GM20431 (cell line): ENCODE data around the gene ULK4.
"Not testable (repeated sequence)": the region's sequence is repeated elsewhere in the genome, so short reads cannot be mapped to it uniquely, and the experiment has no call there.

Source experiments
- in situ Hi-C: fragments of 300-500 bp; cut with MseI, MboI; formaldehyde crosslinking; loops from one replicate; pipeline ENCODE4 v1.15.0; 2020; ENCODE audit warnings: low sequenced_read_pairs; ENCODE audit not compliant: unreplicated experiment

ULK4 gene

DNA sequence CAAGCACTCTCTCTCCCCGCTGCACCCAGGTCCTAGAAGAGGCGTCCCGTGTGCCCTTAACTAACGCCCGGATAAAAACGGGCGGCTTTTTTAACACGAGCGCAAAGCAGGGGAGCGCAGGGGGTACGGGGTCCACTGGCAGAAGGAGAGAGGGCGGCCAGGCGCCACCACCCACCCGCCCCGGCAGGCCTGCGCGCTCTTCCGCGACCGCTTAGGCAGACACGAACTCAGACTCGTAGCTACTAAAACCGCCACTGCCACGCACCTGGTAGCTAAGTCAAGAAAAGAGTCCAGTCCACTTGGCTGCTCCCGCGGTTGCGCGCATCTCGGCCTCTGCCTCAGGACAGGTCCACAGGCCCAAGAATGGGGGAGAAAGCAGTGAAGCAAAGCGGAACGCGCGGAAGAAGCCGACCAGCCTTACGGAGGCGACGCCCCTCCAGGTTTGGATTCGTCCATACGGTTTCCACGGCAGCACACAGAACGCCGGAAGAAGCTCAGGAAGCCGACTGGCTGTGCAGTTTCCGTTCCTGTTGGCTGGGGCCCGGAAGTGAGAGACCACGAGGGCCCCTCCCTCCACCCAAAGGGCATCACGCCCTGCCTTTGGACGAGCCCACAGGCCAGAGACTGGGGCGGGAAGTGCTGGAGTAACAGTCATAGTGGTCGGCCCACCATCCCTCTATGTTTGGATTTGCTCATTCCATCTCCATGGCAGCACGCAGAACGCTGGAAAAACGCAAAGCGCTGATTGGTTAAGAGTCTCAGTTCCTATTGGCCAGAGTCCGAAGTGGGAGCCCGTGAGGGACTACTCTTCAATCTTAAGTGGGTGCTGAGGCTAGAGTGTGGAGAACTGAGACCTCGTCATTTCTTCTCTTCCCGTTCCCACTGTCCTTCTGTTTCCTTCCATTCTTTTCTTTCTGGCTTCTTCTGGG is at the start of gene ULK4:
ULK4 (minus strand) TSS at position 353 of the 929 bp plus-strand sequence. CDS start 7,344 bp downstream, outside the sequence.
- in situ Hi-C loops: no loop called here

DNA sequence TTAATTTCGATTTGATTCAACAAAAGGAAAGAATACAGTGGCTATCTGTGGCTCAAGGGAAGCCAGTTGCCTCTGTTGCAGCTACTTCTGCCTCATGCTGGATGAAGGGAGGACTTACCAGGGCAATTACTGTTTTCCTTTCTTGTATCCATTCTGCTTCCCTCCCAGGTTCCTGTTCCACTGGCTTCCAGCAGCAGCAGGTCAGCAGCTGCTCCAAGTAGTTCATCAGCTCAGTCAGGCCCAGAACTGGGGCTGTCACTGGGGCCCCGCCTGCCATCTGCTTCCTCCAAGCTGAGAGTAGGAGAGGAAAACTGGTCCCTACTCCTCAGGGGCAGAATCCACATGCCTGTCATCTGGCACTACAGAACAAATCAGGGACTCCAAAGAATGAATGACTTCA is 48.6 kb upstream of the ULK4 start:
- in situ Hi-C loops: no loop called here

DNA sequence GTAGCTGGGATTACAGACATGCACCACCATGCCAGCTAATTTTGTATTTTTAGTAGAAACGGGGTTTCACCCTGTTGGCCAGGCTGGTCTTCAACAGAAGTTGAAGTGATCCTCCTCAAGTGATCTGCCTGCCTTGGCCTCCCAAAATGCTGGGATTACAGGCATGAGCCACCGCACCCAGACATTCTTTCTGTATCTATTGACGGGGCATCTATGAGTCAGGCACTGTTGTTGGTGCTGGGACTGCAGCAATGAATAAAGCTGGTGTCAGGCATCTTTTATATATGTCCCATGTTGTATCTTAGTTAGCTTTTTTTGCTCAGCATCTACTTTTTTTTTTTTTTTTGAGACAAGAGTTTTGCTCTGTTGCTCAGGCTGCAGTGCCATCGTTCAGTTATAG is 47.6 kb upstream of the ULK4 start:
- in situ Hi-C loops: no loop called here

DNA sequence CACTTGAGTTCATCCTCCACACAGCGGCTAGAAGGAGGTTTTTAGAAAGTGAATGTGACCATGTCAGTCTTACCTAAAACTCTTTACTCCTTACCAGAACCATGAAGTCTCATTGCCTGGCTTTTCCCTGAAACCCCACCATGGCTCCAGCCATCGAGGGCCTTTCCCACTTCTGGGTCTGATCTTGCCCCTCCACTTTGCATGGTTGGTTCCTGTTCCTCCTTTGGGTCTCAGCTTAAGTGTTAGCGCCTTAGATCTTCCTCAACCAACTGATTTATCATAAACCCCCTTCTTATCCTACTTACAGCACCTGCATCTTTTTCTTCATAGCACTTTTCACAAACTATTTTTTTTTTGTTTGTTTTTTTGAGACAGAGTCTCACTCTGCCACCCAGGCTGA is 45.9 kb upstream of the ULK4 start:
- in situ Hi-C loops: no loop called here

DNA sequence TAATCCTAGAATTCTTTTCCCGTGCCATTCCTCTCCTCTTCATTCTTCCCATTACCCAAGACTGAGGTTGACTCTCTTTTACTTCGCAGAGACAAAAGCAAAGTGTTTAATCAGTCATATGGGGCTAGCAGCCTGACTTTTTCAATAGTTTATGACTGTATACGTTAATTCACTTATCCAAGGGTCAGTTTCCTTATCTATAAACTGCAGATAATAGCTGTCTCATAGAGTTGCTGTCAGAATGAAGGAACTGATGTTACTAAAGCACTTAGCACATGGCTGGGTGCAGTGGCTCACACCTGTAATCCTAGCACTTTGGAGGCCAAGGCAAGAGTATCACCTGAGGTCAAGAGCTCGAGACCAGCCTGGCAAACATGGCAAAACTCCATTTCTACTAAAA is 43.5 kb upstream of the ULK4 start:
- in situ Hi-C loops: no loop called here

DNA sequence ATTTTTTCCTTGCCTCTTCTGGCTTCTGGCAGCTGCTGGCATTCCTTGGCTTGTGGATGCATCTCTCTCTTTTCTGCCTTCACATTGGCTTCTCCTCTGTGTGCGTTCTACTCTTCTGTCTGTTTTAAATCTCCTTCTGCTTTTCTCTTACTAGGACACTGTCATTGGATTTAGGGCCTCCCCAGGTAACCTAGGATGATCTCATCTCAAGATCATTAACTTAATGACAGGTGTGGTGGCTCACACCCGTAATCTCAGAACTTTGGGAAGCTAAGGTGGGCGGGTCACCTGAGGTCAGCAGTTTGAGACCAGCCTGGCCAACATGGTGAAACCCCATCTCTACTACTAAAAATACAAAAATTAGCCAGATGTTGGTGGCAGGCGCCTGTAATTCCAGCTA is 40.9 kb upstream of the ULK4 start:
- in situ Hi-C loops: no loop called here

DNA sequence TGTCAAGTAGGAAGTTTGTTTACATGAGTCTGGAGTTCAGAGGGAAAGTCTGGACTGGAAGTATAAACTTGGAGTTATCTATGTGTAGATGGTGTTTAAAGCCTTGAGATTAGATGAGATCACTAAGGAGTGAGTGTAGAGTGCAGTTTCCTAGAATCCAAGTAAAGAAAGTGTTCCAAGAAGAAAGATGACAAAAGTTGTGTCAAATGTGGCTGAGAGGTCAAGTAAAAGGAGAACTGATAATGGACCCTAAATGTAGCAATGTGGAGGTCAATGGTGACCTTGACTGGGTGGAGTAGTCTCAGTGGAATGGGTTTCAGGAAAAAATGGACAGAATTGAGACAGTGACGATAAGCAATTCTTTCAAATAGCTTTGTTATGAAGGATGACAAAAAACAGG is 39.9 kb upstream of the ULK4 start:
- in situ Hi-C loops: no loop called here

DNA sequence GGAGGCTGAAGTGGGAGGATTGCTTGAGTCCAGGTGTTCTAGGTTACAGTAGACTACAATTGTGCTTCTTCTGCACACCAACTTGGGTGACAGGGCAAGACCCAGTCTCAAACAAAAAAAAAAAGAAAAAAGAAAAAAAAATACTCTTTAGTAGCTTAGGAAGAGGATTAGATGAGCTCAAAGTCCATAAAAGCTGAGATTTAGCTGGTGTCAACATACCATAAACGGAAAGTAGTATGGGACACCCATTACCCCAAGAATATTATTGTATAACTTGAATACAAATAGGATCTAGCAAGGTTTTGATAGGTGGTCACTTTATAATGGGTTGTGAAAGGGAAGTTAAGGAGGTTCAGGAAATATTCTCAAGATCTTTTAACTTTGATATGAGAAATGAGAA is 38.0 kb upstream of the ULK4 start:
- in situ Hi-C loops: no loop called here

DNA sequence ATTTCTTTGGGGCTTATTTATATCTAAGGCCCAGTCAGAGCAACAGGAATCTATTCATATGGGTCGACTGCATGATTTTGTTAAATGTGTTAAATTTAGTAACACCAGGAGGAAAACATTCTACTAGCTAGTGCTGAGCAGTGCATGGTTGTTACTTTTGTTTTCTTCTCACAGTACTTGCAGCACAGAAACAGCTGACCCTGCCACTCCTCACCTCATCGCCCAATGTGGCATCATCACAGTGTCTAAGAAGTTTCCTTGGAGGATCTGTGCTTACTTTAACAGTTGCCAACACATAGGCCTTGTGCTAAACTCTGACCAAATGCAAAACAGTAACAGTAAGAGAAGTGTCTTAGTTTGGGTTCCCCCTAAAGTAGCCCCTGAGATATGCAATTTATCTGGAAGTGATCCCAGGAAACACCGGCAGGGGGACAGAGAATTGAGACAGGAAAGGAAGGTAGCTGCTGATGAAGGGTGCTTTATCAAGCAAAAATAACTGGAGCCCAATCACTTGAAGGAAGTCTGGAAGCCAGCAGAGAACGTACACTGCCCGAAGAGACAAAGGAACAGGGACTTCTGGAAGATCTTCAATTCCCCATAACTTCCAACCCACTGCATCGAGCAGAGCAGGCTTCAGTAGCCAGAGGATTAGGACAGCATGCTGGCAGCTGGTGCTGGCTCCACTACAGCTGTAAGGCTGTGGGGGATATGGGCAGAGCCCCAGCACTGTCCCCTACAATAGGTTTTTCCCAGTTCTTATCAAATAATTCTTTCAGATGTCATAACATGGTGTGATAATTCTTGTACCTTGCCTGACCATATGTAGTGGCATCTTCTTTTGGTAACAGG is 36.0 kb upstream of the ULK4 start:
- in situ Hi-C loops: no loop called here

DNA sequence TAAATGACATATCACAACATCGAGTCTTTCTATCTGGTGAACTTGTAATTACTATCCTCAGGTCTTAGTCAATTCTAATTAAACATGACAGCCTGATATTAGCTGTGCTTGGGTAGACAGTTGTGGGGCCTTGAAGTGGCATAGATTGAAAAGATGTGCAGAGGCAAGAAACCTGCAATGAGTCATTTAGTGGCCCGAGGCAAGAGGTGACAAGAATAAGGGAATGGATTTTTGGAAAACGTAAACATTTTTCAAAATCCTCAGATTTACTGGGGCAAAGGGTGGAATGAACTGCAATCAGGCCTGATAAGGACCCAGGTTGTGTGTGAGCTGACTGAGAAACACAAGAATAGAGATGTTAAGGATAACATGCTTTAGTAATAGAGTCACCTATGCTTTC is 29.5 kb upstream of the ULK4 start:
- in situ Hi-C loops: no loop called here

DNA sequence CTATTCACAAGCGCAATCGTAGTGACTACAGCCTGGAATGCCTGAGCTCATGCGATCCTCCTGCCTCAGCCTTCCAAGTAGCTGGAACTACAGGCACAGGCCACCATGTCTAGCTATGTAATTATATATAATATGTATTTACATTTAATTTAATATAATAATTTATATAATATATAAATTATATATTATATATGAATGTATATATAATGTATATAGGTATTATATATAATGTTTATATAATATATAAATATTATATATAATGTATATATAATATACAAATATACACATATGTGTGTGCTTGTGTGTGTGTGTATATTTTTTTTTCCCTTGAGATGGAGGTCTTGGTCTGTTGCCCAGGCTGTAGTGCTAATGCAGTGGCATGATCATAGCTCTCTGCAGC is 27.6 kb upstream of the ULK4 start:
- in situ Hi-C loops: no loop called here

DNA sequence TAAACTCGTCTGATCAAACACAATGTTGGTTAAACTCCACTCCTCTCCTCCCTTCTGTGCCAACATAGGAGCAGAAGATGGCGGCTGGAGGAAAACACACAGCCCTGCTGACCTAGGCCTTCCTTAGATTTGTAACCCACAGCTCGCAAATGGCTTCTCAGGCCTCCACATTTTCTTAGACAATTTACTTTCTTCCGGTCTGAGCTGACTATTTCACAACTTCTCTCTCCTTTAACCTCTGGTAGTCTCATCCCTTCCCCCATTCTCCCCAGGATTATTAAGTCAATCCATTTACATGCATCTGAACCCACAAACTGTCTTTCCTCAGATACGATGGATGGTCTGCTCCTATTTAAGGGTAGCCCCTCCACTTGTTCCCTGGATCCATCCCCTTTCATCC is 25.7 kb upstream of the ULK4 start:
- in situ Hi-C loops: no loop called here

DNA sequence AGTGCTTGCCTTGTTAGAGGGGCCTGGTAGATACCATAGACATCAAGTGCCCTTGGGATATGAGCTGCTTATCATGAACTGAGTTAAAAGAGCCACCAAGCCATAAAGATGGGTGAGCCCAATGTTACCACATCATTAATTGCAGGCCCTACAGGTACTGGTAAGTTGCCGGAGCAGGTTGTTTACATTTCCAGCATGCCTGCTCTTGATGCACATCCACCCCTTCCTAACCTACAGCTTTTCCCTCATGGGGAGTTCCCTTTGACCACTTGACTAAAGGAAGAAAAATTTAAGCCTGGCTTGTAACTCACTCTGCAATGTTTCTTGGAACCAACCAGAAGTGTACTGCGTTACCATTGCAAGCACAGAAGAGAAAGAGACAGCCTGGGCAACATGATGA is 24.7 kb upstream of the ULK4 start:
- in situ Hi-C loops: no loop called here

DNA sequence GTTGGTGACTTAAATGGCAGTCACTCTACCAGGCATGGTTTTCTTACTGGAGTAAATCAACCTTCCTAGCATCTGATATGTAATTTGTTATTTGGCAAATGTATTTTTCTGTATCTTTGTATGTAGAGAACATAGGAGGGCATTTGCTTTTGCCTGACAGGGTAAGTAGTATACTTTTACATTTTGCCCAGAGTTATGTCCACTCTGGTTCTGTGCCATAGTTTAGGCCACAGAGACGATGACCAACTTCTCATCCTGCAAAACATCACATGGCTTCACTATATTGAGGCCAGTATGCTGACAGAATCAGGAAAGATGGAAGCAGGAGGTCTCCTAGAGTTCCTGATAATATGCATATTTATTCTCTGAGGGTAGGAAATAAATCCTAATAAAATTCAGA is 23.1 kb upstream of the ULK4 start:
- in situ Hi-C loops: no loop called here

DNA sequence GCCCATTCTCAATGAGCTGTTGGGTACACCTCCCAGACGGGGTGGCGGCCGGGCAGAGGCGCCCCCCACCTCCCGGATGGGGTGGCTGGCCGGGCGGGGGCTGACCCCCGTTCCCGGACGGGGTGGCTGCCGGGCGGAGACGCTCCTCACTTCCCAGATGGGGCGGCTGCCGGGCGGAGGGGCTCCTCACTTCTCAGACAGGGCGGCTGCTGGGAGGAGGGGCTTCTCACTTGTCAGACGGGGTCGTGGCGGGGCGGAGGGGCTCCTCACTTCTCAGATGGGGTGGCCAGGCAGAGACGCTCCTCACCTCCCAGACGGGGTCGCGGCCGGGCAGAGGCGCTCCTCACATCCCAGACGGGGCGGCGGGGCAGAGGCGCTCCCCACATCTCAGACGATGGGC is 21.2 kb upstream of the ULK4 start:
- in situ Hi-C loops: not testable (repeated sequence)

DNA sequence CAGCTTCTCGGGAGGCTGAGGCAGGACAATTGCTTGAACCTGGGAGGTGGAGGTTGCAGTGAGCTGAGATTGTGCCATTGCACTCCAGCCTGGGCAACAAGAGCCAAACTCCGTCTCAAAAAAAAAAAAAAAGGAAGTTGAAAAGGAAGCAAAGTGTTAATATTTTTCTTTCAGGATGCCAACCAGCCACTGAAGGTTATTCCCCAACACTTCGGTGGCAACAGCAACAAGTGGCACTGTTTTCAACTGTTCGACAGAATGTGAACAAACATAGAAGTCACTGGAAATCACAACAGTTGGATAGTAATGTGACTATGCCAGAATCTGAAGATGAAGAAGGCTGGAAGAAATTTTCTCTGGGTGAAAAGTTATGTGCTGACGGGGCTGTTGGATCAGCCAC is 15.5 kb upstream of the ULK4 start:
- in situ Hi-C loops: not testable (repeated sequence)

DNA sequence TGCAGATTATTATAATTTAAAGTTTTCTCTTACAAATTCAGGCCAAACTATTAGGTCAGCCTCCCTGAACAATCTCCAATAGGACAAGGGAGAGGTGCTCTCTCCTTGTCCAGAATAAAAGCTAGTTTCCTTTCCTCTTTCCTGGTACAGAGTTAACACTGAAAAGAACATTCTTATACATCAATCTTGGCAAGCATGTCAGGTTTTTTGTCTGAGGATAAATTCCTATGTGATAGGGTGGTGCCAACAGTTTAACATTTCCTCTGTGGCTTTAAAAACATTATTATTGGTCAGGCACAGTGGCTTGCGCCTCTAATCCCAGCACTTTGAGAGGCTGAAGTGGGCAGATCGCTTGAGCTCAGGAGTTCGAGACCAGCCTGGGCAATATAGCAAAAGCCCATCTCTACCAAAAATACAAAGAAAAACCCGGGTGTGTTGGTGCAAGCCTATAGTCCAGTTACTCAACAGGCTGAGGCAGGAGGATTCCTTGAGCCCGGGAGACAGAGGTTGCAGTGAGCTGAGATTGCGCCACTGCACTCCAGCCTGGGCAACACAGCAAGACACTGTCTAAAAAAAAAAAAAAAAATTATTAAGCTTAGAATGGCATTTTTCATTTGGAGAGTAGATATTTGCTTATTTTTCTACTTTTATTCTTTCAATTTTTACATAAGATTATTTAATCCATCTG is 13.7 kb upstream of the ULK4 start:
- in situ Hi-C loops: no loop called here

DNA sequence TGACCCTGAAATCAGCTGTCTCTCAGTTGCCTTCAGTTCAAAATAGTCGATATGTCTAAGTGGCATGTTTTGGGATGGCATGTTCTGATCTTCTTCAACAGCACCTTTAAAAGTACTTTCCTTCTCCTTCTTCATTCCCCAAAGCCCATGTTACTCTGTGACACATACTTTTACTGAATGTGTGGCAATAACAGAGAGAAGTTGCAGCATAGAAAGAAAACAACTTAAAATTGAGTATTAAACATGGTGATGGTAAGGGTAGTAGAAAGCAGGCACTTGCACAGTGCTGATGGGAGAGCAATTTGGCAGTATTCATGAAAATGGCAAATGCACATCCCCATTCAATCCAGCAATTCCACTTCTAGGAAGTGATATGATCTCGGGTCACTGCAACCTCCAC is 12.3 kb upstream of the ULK4 start:
- in situ Hi-C loops: no loop called here

DNA sequence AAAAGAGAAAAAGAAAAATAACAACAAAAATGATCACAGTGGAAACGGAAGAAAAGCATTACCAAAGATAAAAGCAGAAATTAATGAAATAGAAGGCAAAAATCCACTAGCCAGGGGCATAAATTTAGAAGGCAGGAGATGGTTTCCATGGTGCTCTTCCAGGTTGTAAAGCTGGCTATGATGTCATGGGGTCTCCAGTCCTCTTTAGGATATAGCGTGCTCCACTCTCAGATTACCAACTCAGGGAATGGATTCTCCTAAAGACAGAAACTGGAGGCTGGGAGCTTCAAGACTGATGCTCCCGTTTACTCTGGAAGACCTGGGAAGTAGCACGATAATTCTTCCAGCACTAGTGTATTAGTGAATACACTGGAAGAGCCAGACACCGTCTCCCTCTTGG is 10.9 kb upstream of the ULK4 start:
- in situ Hi-C loops: no loop called here

DNA sequence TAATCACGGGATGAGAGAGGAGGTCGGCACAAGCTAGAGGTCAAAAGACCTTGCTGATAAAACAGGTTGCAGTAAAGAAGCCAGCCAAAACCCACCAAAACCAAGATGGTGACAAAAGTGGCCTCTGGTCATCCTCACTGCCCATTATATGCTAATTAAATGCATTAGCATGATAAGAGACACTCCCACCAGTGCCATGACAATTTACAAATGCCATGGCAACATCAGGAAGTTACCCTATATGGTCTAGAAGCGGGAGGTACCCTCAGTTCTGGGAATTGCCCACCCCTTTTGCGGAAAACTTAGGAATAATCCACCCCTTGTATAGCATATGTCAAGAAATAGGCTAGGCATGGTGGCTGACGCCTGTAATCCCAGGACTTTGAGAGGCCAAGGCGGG is 4.3 kb upstream of the ULK4 start:
- in situ Hi-C loops: no loop called here

DNA sequence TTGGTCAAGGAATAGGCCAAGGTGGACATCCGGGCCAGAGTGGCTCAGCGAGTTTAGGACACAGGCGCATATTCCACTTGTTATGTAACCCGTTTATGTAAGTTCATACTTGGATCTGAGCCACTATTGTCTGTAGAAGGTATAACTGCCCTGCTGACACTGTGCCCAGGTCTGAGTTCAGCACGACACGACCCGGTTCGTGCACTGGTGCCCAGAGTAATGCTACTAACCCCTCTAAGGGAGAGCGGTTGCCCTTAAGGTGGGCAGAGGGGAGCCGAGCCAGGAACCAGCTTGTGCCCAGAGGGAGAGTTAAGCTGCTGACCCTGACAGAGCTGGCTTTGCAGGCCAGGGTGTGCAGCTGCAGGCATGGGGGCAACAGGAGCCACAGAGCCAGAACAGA is 1.9 kb upstream of the ULK4 start:
- in situ Hi-C loops: no loop called here
